GM23338 (cell line): Measurements from ENCODE around the gene AHDC1.

Experiments used
- EZH2 ChIP-seq: fragments of 200-600 bp; sonication (generic); IDR thresholded peaks from one replicate; pipeline ENCODE4 v1.8.0; 2017; ENCODE audit warnings: antibody characterized with exemption, mild to moderate bottlenecking, low read depth; ENCODE audit not compliant: unreplicated experiment
- EZH2phosphoT487 ChIP-seq: fragments of 200-600 bp; sonication (generic); IDR thresholded peaks from one replicate; pipeline ENCODE4 v1.8.1; 2018; ENCODE audit warnings: antibody characterized with exemption; ENCODE audit not compliant: unreplicated experiment
- POLR2AphosphoS5 ChIP-seq: IDR thresholded peaks from 2 replicates; pipeline ENCODE4 v1.6.1; 2016; ENCODE audit warnings: antibody characterized with exemption, low read depth
- REST ChIP-seq: IDR thresholded peaks from one replicate; pipeline ENCODE4 v1.6.1; 2018; ENCODE audit warnings: antibody characterized with exemption; ENCODE audit not compliant: unreplicated experiment
- STAT1 ChIP-seq: IDR thresholded peaks from one replicate; pipeline ENCODE4 v1.6.1; 2016; ENCODE audit warnings: antibody characterized with exemption; ENCODE audit not compliant: unreplicated experiment
- ZNF331 ChIP-seq: fragments of 250-450 bp; sonication (Bioruptor Pico); IDR thresholded peaks from 2 replicates; pipeline ENCODE4 v1.5.0; 2020; ENCODE audit warnings: low read depth, mild to moderate bottlenecking, moderate library complexity
- TF ChIP-seq, protein P1 (sequence below), 2 experiments: fragments of 200-600 bp in 1 of 2; sonication (generic) in 1 of 2; conservative IDR thresholded peaks; 2 replicates each; pipeline versions ENCODE4 v1.5.1 to v1.6.1; 2016 to 2017; ENCODE audit warnings: antibody characterized with exemption in 2 of 2, low read depth in 2 of 2, mild to moderate bottlenecking in 2 of 2, moderate library complexity in 1 of 2

DNA sequence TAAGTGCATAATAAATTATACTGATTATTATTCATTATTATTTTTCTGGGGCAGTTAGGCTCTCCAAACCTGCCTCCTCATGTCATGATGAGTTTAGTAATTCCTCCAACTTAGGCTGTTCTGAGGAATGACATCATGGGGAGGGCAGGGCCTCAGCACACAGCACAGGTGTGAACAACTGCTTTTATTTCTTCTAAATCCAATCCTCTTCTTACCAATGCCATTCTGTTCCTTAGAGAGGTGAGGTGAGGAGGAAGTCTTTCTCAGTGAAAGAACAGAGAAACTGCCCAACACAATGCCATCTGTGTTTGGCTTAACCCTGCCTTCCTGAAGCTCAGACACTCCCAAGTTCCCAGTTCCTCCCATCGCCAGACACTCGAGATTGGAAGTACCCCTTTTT, 68.6 kb downstream of the AHDC1 start:
- TF ChIP-seq, protein P1, sequence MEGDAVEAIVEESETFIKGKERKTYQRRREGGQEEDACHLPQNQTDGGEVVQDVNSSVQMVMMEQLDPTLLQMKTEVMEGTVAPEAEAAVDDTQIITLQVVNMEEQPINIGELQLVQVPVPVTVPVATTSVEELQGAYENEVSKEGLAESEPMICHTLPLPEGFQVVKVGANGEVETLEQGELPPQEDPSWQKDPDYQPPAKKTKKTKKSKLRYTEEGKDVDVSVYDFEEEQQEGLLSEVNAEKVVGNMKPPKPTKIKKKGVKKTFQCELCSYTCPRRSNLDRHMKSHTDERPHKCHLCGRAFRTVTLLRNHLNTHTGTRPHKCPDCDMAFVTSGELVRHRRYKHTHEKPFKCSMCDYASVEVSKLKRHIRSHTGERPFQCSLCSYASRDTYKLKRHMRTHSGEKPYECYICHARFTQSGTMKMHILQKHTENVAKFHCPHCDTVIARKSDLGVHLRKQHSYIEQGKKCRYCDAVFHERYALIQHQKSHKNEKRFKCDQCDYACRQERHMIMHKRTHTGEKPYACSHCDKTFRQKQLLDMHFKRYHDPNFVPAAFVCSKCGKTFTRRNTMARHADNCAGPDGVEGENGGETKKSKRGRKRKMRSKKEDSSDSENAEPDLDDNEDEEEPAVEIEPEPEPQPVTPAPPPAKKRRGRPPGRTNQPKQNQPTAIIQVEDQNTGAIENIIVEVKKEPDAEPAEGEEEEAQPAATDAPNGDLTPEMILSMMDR (conservative IDR thresholded peaks at IDR 0.05; ENCODE audit: low read depth in 2 of 2) = no peak
- TF ChIP-seq EZH2 = no peak
- TF ChIP-seq ZNF331 (CRISPR knock-in tag) = no peak
- TF ChIP-seq POLR2AphosphoS5 = no peak
- no peak for TF ChIP-seq STAT1
- no peak for TF ChIP-seq REST
- no peak for TF ChIP-seq EZH2phosphoT487
